Activated gamma-delta T cell (primary cell): ENCODE data around the gene SRGAP2B.
"Not testable (repeated sequence)": the region's sequence is repeated elsewhere in the genome, so short reads cannot be mapped to it uniquely, and the experiment has no call there.

Experiments
- DNase-seq: peaks from one replicate; lab custom pipeline; 2025; lab: John Stamatoyannopoulos, UW

The SRGAP2B gene

DNA sequence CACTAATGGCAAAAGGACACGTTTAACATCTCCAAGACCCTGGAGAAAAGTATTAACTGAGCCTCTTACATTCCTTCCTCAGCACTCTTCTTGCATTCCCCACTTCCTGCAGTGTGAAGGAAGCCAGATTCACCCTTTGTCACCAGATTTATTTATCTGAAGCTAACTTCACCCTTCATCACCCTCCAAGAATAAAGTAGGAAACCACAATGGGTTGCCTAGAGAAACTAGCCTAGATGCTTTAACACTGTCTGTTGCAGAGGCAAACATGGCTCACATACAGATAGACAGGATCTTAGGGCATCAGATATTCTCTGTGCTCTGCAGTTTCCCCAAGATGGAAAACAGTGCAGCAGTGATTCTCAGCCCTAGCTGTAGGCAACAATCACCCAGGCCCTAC, 147.6 kb downstream of the SRGAP2B start:
- not testable (repeated sequence) for DNase-seq

DNA sequence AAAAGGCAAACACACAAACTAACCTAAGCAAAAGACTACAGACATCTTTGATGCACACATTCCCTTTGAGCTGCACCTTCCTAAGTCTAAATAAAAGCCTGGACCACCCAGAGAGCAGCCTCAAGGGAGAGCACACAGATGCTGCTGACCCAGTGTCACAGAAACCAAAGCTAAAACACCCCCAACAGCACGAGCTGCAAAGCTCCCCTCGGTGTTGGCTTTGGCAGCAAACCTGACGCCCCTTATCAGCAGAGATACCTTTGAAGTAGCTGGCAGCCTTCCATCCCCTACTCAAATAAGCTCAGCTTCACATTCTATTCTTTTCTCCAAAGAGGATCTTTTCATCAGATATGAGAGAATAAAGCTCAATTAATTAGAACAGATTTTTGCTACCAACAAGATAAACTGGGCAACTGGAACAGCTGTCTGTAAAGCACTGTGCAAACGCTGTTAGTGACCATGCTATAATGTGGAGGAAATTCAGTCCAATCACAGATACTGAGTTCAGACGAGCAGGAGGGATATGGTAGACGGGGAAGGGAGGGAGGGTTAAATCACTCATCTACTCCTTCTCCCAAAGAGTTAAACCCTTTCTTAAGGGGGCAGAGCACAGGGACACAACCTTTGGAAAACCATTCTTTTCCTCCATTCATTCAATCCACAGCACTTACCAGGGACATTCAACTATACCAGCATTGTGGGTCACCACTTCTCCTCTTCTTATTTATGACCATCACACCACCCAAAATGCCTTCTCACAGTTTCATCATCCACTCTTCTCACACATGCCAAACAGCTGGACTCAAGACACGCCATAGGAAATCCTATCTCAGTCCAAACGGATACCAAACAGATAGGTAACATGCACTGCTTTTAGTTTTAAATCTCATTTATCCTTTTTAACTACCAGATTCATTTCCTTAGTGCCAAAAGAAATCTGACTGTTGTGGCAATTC, 148.3 kb downstream of the SRGAP2B start:
- DNase-seq: not testable (repeated sequence)

DNA sequence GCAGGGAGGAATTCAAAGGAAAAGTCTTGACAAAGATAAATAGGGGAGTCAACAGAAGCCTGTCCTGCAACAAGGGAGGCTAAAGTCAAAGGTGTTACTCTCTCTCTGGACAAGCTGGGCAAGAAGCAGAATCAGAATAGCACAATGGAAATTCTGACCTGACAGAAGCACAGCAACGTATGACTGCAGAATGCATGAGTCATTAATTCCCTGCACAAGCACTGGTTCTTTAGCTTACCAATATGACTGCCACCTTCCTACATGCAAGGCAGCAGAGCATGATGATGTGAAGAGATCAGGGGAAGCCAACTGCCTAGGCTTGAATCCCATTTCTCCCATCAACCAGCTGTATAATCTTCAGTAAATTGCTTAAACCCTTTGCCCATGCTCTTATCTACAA, 153.4 kb downstream of the SRGAP2B start:
- not testable (repeated sequence) for DNase-seq

GRCh38 chr1:144940054-144940453, 155.1 kb downstream of the SRGAP2B start:
- DNase-seq: not testable (repeated sequence)

- DNase-seq: not testable (repeated sequence)
These were observed 156.5 kb downstream of the SRGAP2B start for GRCh38 chr1:144938627-144939026.

DNA sequence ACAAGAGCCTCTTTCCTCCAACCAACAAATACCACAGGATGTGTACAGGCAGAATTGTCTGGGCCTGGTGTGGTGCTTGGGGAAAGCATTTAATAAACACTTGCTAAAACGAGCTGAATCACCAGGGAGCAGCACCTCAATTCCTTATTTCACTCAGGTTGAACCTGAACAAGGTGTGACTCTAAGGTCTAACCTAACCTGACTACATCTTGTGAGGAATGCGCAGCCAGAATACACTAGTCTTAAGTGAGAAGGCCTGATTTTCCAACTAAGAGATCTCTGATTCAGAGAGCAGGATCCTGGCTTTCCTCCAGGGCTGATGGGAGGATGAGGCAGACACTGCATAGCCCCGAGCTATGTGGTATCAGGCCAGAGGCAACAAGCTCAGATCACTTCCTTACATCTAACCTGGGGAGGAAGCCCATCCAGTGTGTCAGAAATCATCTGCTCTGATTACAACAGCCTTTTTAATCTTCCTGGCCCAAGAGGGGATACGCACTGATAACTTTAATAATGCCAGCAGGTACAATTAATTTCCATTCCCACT, 158.9 kb downstream of the SRGAP2B start:
- DNase-seq: not testable (repeated sequence)

GRCh38 chr1:144935310-144935709, 159.8 kb downstream of the SRGAP2B start:
- DNase-seq: not testable (repeated sequence)

- DNase-seq: not testable (repeated sequence)
These were observed 162.1 kb downstream of the SRGAP2B start for GRCh38 chr1:144933014-144933413.

DNA sequence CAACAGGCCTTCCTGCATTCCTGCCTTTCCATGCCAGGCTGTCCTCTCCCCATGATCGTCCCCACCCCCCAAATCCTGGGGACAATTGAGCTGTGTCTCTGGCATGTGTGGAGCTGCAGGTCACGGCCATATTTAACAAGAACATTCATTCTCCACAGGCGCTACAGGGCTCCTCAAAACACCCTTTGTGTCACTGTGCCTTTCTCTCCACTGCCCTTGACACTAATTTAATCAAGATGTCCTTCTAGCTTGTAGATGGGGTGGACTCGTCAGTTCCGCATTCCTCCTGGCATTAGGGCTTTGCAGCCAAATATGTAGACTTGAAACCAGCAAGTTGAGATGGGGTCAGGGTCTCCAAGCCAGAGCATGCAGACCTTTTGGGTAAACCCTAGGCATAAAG, 163.0 kb downstream of the SRGAP2B start:
- not testable (repeated sequence) for DNase-seq

DNA sequence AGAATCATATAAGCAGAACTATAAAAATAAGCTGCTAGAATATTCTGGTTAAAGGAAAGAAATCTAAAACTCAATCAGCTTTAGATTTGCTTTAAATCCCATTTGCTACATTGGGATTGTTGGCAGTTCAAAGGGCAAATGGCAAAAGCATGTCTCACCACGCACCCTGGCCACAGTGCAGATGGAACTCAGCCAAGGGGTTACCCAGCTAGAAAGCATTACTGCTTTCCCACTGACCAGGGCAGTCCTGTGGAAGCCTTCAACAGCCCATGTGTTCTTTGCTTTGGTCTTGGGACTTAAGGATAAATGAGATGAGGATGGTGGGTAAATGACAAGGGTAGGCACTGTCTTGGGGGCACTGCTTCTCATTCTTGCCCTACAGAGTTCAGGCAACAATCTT, 163.6 kb downstream of the SRGAP2B start:
- not testable (repeated sequence) for DNase-seq

- not testable (repeated sequence) for DNase-seq
These were observed 164.9 kb downstream of the SRGAP2B start for GRCh38 chr1:144930085-144930777.

- DNase-seq: not testable (repeated sequence)
These were observed 167.8 kb downstream of the SRGAP2B start for GRCh38 chr1:144927292-144927691.

DNA sequence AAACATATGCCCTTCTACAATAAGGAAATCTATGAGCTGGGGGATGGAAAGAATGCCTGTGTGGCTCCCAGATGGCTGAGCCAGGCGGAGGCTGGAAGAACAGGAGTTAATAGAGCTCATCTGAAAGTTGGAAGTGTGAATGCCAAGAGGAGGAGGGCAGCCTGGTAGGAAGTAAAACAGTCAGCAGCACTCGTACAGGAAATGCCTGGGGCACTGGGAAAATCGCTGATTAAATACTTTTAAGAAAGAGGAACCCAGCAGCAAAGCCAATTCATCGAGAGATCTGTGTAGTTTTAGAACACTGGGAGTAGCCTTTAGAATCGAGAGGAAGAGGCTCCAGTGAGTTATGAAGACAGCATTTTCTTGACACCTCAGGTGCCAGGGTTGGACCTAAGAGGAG, 171.5 kb downstream of the SRGAP2B start:
- not testable (repeated sequence) for DNase-seq

- DNase-seq: not testable (repeated sequence)
These were observed 172.3 kb downstream of the SRGAP2B start for GRCh38 chr1:144922785-144923184.

DNA sequence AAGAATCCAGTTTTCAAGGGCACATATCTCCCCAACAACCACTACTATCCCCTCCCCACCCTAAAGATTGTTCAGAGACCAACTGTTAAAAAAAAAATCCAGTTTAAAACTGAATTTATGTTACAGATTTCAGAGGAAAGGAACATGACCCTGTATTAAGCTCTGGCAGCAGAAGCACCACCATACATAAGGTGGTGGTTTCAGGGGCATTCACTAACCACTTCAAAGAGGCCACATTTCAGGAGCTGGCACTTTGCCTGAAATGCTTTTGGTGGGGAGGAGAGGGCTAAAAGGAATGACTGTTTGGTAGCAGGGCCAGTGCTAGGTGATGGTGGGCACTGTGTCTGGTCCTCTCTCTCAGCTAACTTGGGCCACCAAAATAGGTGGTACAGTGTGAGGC, 176.0 kb downstream of the SRGAP2B start:
- DNase-seq: not testable (repeated sequence)

DNA sequence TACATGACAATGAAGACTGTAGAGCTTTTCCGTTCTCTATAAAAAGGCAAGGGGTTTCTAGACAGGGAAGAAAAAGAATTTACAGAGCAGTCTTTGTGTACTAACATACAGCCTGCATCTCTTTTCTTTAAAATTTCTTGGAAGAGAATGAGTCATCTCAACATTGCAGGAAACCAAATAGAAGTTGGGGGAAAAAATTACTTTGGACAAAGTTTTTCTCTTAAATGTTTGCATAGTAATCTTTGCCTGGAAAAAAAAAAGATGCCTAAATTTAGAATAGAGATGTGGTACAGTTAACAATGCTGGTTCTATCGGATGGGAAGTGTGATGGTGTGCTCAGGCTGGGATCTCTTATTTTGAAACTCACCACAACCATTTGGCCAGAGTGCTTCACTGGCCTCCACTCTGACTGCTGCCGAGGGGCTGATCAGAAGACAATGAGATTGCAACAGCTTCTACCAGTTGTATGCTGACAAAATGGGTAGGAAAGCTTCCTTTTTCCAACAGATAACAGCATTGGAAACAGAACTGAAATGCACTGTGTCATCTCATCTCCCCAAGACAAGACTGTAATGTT, 177.0 kb downstream of the SRGAP2B start:
- not testable (repeated sequence) for DNase-seq

- DNase-seq: not testable (repeated sequence)
These were observed 177.7 kb downstream of the SRGAP2B start for GRCh38 chr1:144917154-144918026.

- DNase-seq: not testable (repeated sequence)
These were observed 181.0 kb downstream of the SRGAP2B start for GRCh38 chr1:144913977-144914734.

- DNase-seq: not testable (repeated sequence)
These were observed 181.7 kb downstream of the SRGAP2B start for GRCh38 chr1:144913458-144913857.

- DNase-seq: not testable (repeated sequence)
These were observed 184.4 kb downstream of the SRGAP2B start for GRCh38 chr1:144910729-144911128.
